ENCODE results near the gene IL1R2. TPM values are rescaled to one million over a fixed set of nuclear protein-coding genes. Genes with fewer than 3 reads are reported as not detected.

IL1R2 gene
- total RNA-seq, 1 experiment from 2014 or later: 10.1 TPM

DNA sequence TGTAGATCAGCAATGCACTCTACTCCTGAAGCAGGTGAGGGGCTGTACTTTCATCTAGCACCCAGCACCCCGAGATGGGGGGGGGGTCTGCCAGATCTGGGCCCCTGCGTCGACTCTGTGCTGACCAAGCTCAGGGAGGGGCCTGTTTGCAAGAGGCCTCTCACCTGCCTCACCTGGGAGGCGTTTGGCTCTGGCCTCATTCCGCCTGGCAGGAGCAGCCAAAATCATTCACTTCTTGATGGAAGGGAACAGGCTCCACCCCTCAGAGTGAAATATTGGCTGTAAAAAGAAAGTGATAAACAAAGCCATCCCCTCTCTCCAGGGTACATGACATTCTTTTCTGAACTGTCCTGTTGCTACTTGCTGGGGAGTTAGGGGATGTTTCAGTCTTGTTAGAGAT, 10.7 kb upstream of the IL1R2 start:
- H3K9me3 ChIP-seq: no peaks in the 10 kb centered on the region
- H3K36me3 ChIP-seq (ENCODE audit: control insufficient read depth, insufficient read depth, low read length): no peaks in the 10 kb centered on the region
- Mint-ChIP-seq H3K9me3 (ENCODE audit: unreplicated experiment) (no peaks in the 10 kb centered on the region), H3K4me3 (ENCODE audit: unreplicated experiment) (no peak overlapping the region), H3K27ac (ENCODE audit: unreplicated experiment) (no peak overlapping the region), H3K4me1 (ENCODE audit: low read depth, unreplicated experiment) (peaks cover 18% of the 10 kb centered on the region), H3K27me3 (ENCODE audit: insufficient read depth, unreplicated experiment) (no peaks in the 10 kb centered on the region), H3K36me3 (ENCODE audit: insufficient read depth, unreplicated experiment) (peaks cover 5% of the 10 kb centered on the region)
- no peaks in the 10 kb centered on the region for H3K27me3 ChIP-seq (replicated peaks; ENCODE audit: control insufficient read depth, insufficient read depth, low read length)
- ChIA-PET CTCF (no interaction called here), POLR2A (no interaction called here)
- intact Hi-C loops (cut with micrococcal nuclease; ENCODE audit: unreplicated experiment): loop anchor here (5.0 kb wide), 1 partner anchor 79 kb away; no protein-coding TSS in a partner anchor
- no TSS peak for BruUV-seq (replicated peaks)
- TF ChIP-seq CTCF (IDR thresholded peaks at IDR 0.05; ENCODE audit: insufficient read depth in 1 of 2, low read depth in 1 of 2, low read length in 1 of 2, severe bottlenecking in 1 of 2, unreplicated experiment in 1 of 2): no peak
- H3K4me1 ChIP-seq: peaks cover 30% of the 10 kb centered on the region
- no peak overlapping the region for H3K4me3 ChIP-seq (ENCODE audit: low read depth, low read length)
- DNase-seq: no peak

DNA sequence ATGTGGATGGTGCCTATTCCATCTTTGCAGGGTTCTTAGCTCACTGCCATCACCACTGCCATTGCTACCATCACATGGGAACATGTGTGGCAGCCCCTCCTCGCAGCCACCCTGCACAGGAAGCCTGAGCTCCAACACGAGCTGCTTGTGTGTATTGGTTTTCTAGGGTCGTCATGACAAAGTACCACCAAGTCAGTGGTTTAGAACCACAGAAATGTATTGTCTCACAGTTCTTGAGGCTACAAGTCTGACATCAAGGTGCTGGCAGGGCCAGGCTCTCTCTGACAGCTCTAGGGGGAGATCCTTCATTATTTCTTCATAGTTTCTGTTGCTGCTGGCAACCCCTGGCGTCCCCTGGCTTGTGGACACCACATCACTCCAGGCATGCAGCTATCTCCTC, 10.3 kb upstream of the IL1R2 start:
- H3K36me3 Mint-ChIP-seq (ENCODE audit: insufficient read depth, unreplicated experiment): peaks cover 5% of the 10 kb centered on the region
- H3K9me3 Mint-ChIP-seq (ENCODE audit: unreplicated experiment): no peaks in the 10 kb centered on the region
- H3K4me1 Mint-ChIP-seq (ENCODE audit: low read depth, unreplicated experiment): peaks cover 21% of the 10 kb centered on the region
- CTCF ChIA-PET: no interaction called here
- Histone ChIP-seq H3K4me1 (peaks cover 34% of the 10 kb centered on the region), H3K9me3 (no peaks in the 10 kb centered on the region), H3K36me3 (ENCODE audit: control insufficient read depth, insufficient read depth, low read length) (no peaks in the 10 kb centered on the region), H3K4me3 (ENCODE audit: low read depth, low read length) (no peak overlapping the region), H3K27me3 (replicated peaks; ENCODE audit: control insufficient read depth, insufficient read depth, low read length) (no peaks in the 10 kb centered on the region)
- TF ChIP-seq CTCF (IDR thresholded peaks at IDR 0.05; ENCODE audit: insufficient read depth in 1 of 2, low read depth in 1 of 2, low read length in 1 of 2, severe bottlenecking in 1 of 2, unreplicated experiment in 1 of 2): no peak
- H3K4me3 Mint-ChIP-seq (ENCODE audit: unreplicated experiment): no peak overlapping the region
- H3K27me3 Mint-ChIP-seq (ENCODE audit: insufficient read depth, unreplicated experiment): no peaks in the 10 kb centered on the region
- DNase-seq: no peak
- POLR2A ChIA-PET: no interaction called here
- intact Hi-C loops (cut with micrococcal nuclease; ENCODE audit: unreplicated experiment): loop anchor here (5.0 kb wide), 1 partner anchor 79 kb away; no protein-coding TSS in a partner anchor
- no TSS peak for BruUV-seq (replicated peaks)
- H3K27ac Mint-ChIP-seq (ENCODE audit: unreplicated experiment): no peak overlapping the region

DNA sequence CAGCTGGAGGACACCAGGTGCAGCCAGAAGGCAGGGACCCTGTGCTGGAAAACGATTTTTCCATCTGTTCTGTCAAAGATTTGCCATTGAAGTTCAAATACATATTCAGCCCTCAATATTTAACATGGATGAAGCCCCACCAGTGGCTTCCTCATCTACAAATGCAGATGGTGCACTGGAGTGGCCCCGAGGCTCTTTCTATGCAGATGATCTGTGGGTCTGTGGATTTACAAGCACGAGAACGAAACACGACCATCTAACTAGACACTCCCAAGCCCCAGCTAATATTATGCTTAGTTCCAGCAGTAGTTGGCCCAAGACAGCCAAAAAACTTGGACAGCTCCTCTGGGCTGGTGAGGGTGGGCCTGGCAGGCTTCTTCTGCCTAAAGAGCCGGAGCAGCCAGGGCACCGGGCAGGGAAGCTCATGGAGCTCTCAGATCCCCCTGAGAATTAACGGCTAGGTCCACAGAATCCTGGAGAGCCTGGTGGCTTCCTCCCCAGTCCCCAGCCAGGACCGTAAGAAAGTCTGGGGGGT, 9.2 kb upstream of the IL1R2 start:
- Histone ChIP-seq H3K27me3 (replicated peaks; ENCODE audit: control insufficient read depth, insufficient read depth, low read length) (no peaks in the 10 kb centered on the region), H3K4me1 (peaks cover 41% of the 10 kb centered on the region), H3K36me3 (ENCODE audit: control insufficient read depth, insufficient read depth, low read length) (no peaks in the 10 kb centered on the region), H3K4me3 (ENCODE audit: low read depth, low read length) (no peak overlapping the region), H3K9me3 (no peaks in the 10 kb centered on the region)
- Mint-ChIP-seq H3K36me3 (ENCODE audit: insufficient read depth, unreplicated experiment) (peaks cover 5% of the 10 kb centered on the region), H3K4me3 (ENCODE audit: unreplicated experiment) (no peak overlapping the region), H3K4me1 (ENCODE audit: low read depth, unreplicated experiment) (peaks cover 25% of the 10 kb centered on the region), H3K27ac (ENCODE audit: unreplicated experiment) (no peak overlapping the region), H3K9me3 (ENCODE audit: unreplicated experiment) (no peaks in the 10 kb centered on the region), H3K27me3 (ENCODE audit: insufficient read depth, unreplicated experiment) (no peaks in the 10 kb centered on the region)
- DNase-seq: no peak
- intact Hi-C loops (cut with micrococcal nuclease; ENCODE audit: unreplicated experiment): loop anchor here (5.0 kb wide), 1 partner anchor 80 kb away; no protein-coding TSS in a partner anchor
- POLR2A ChIA-PET: no interaction called here
- CTCF ChIA-PET: no interaction called here
- TF ChIP-seq CTCF (IDR thresholded peaks at IDR 0.05; ENCODE audit: insufficient read depth in 1 of 2, low read depth in 1 of 2, low read length in 1 of 2, severe bottlenecking in 1 of 2, unreplicated experiment in 1 of 2): no peak
- no TSS peak for BruUV-seq (replicated peaks)
